GDM1 (cell line): ENCODE data around the gene DUSP22.
"Not testable (repeated sequence)": the region's sequence is repeated elsewhere in the genome, so short reads cannot be mapped to it uniquely, and the experiment has no call there.

Experiments
- DNase-seq: peaks from one replicate; lab custom pipeline; 2025; lab: John Stamatoyannopoulos, UW

The DUSP22 gene

GRCh38 chr6:325161-325860 lies 33.0 kb downstream of the DUSP22 start:
- DNase-seq: not testable (repeated sequence)

- not testable (repeated sequence) for DNase-seq
These were observed 33.8 kb downstream of the DUSP22 start for GRCh38 chr6:326066-326465.

GRCh38 chr6:326896-327537 lies 34.7 kb downstream of the DUSP22 start:
- DNase-seq: no peak

- DNase-seq: no peak
These were observed 35.3 kb downstream of the DUSP22 start for GRCh38 chr6:327538-328116.

GRCh38 chr6:328136-328670 lies 35.9 kb downstream of the DUSP22 start:
- no peak for DNase-seq

GRCh38 chr6:328924-329323 lies 36.6 kb downstream of the DUSP22 start:
- no peak for DNase-seq

- DNase-seq: no peak
These were observed 37.8 kb downstream of the DUSP22 start for GRCh38 chr6:329888-330691.

GRCh38 chr6:330948-331347 lies 38.7 kb downstream of the DUSP22 start:
- DNase-seq: no peak

- no peak for DNase-seq
These were observed 39.6 kb downstream of the DUSP22 start for GRCh38 chr6:331622-332521.

GRCh38 chr6:332671-333070 lies 40.4 kb downstream of the DUSP22 start:
- no peak for DNase-seq

GRCh38 chr6:333379-334002 lies 41.2 kb downstream of the DUSP22 start:
- no peak for DNase-seq

GRCh38 chr6:334536-335510 lies 42.5 kb downstream of the DUSP22 start:
- DNase-seq: no peak

- no peak for DNase-seq
These were observed 43.3 kb downstream of the DUSP22 start for GRCh38 chr6:335572-335971.

- DNase-seq: no peak
These were observed 44.1 kb downstream of the DUSP22 start for GRCh38 chr6:336159-337114.

- no peak for DNase-seq
These were observed 45.6 kb downstream of the DUSP22 start for GRCh38 chr6:337805-338368.

GRCh38 chr6:338815-339262 lies 46.6 kb downstream of the DUSP22 start:
- DNase-seq: no peak

- DNase-seq: no peak
These were observed 47.2 kb downstream of the DUSP22 start for GRCh38 chr6:339480-339879.
